ENCODE measurements around the gene CCNY. TPM values are rescaled to one million over a fixed set of nuclear protein-coding genes. Genes with fewer than 3 reads are reported as not detected.

CCNY gene
- total and polyA plus RNA-seq, 2 experiments from 2014 or later, result 51.5 to 55.8 TPM

DNA sequence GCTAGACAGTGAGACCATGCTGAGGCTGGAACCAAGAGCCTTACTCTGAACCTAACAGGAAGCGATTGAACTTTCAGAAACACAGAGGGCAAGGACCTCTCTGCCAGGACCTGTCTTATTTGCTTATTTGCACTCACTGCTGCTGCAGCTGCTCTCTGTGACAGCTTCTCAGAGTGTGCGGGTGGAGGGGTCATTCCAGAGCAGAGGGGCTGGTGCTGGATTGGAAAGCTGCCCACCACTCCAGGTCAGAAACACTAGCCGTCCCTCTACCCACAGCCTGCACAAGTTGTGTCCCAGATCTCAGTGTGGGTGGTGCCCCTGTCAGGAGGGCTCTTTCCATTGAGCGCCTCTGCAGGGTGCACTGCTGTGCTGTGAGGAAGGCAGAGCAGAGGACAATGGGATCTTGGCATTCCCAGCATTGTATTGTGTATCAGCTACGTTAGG is 126.2 kb downstream of the CCNY start:
- DNase-seq (ENCODE audit: low spot score), result no peak
- Histone ChIP-seq H3K36me3 (replicated peaks; ENCODE audit: insufficient read depth, low read depth) (no peaks in the 10 kb centered on the region), H3K9me2 (replicated peaks; ENCODE audit: insufficient read depth) (no peaks in the 10 kb centered on the region), H3K79me2 (peaks cover 100% of the 10 kb centered on the region), H2AFZ (no peak overlapping the region), H4K20me1 (ENCODE audit: insufficient read depth, poor library complexity, severe bottlenecking) (peaks cover 69% of the 10 kb centered on the region), H3K27ac (no peak overlapping the region), H3K9me3 (ENCODE audit: low read depth) (no peaks in the 10 kb centered on the region), H3K4me1 (ENCODE audit: insufficient read depth) (peaks cover 46% of the 10 kb centered on the region), H3K27me3 (no peaks in the 10 kb centered on the region), H3K4me3 (no peak overlapping the region), H3K4me2 (no peak overlapping the region)
- TF ChIP-seq EZH2phosphoT487 (IDR thresholded peaks at IDR 0.05; ENCODE audit: low read depth, severe bottlenecking, unreplicated experiment) (no peak), EZH2 (IDR thresholded peaks at IDR 0.05; ENCODE audit: borderline replicate concordance) (no peak)
- TF ChIP-seq, protein P1, sequence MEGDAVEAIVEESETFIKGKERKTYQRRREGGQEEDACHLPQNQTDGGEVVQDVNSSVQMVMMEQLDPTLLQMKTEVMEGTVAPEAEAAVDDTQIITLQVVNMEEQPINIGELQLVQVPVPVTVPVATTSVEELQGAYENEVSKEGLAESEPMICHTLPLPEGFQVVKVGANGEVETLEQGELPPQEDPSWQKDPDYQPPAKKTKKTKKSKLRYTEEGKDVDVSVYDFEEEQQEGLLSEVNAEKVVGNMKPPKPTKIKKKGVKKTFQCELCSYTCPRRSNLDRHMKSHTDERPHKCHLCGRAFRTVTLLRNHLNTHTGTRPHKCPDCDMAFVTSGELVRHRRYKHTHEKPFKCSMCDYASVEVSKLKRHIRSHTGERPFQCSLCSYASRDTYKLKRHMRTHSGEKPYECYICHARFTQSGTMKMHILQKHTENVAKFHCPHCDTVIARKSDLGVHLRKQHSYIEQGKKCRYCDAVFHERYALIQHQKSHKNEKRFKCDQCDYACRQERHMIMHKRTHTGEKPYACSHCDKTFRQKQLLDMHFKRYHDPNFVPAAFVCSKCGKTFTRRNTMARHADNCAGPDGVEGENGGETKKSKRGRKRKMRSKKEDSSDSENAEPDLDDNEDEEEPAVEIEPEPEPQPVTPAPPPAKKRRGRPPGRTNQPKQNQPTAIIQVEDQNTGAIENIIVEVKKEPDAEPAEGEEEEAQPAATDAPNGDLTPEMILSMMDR (IDR thresholded peaks at IDR 0.05; ENCODE audit: poor library complexity), result no peak
- WGBS (ENCODE audit: low lambda C conversion rate, missing lambda C conversion rate), result 75% methylated on average over 5 of the region's 5 CpGs

GRCh38 chr10:35463105-35463867 is 127.0 kb downstream of the CCNY start:
- 60% methylated on average over 3 of the region's 3 CpGs for whole genome bisulfite sequencing (ENCODE audit: low lambda C conversion rate, missing lambda C conversion rate)
- H4K20me1 ChIP-seq (ENCODE audit: insufficient read depth, poor library complexity, severe bottlenecking), result peaks cover 68% of the 10 kb centered on the region
- TF ChIP-seq EZH2 (IDR thresholded peaks at IDR 0.05; ENCODE audit: borderline replicate concordance) (no peak), EZH2phosphoT487 (IDR thresholded peaks at IDR 0.05; ENCODE audit: low read depth, severe bottlenecking, unreplicated experiment) (no peak)
- TF ChIP-seq, protein P1 (IDR thresholded peaks at IDR 0.05; ENCODE audit: poor library complexity), result no peak
- H3K36me3 ChIP-seq (replicated peaks; ENCODE audit: insufficient read depth, low read depth), result no peaks in the 10 kb centered on the region
- no peaks in the 10 kb centered on the region for H3K27me3 ChIP-seq
- H3K4me3 ChIP-seq, result no peak overlapping the region
- no peaks in the 10 kb centered on the region for H3K9me2 ChIP-seq (replicated peaks; ENCODE audit: insufficient read depth)
- no peaks in the 10 kb centered on the region for H3K9me3 ChIP-seq (ENCODE audit: low read depth)
- peaks cover 100% of the 10 kb centered on the region for H3K79me2 ChIP-seq
- no peak for DNase-seq (ENCODE audit: low spot score)
- H3K4me2 ChIP-seq, result no peak overlapping the region
- no peak overlapping the region for H3K27ac ChIP-seq
- H3K4me1 ChIP-seq (ENCODE audit: insufficient read depth), result peaks cover 46% of the 10 kb centered on the region
- H2AFZ ChIP-seq, result no peak overlapping the region

DNA sequence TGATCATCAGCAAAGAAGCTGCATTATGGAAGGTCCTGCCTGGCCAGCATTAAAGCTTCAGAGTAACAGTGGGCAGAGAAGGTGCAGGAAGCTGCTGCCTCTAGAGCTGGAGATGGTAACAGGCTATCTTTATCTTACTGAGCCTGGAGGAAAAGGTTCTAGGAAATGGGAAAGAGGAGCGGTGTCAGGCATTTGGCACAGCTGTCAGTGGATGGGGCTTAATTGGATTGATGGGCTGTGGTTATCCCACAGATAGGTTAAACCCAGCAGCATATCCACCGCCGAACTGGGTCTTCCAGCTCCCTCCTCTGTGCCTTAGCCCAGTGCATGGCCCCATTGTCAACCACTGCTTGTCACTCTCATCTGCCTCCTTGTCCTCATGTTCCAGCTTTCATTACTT is 127.6 kb downstream of the CCNY start:
- Histone ChIP-seq H3K79me2 (peaks cover 100% of the 10 kb centered on the region), H3K27ac (no peak overlapping the region), H3K27me3 (no peaks in the 10 kb centered on the region), H4K20me1 (ENCODE audit: insufficient read depth, poor library complexity, severe bottlenecking) (peaks cover 71% of the 10 kb centered on the region), H2AFZ (no peak overlapping the region), H3K9me3 (ENCODE audit: low read depth) (no peaks in the 10 kb centered on the region), H3K4me1 (ENCODE audit: insufficient read depth) (peaks cover 46% of the 10 kb centered on the region), H3K9me2 (replicated peaks; ENCODE audit: insufficient read depth) (no peaks in the 10 kb centered on the region), H3K4me2 (no peak overlapping the region), H3K4me3 (no peak overlapping the region), H3K36me3 (replicated peaks; ENCODE audit: insufficient read depth, low read depth) (no peaks in the 10 kb centered on the region)
- TF ChIP-seq, protein P1 (IDR thresholded peaks at IDR 0.05; ENCODE audit: poor library complexity), result no peak
- TF ChIP-seq EZH2 (IDR thresholded peaks at IDR 0.05; ENCODE audit: borderline replicate concordance), result no peak
- no peak for TF ChIP-seq EZH2phosphoT487 (IDR thresholded peaks at IDR 0.05; ENCODE audit: low read depth, severe bottlenecking, unreplicated experiment)
- no peak for DNase-seq (ENCODE audit: low spot score)
- 58% methylated on average over 3 of the region's 3 CpGs for WGBS (ENCODE audit: low lambda C conversion rate, missing lambda C conversion rate)

All from hepatocyte (in vitro differentiated cells).